Fibroblast of lung (primary cell): Measurements from ENCODE around the gene PTPRE.

Experiments used
- CTCF ChIP-seq, 2 donors: IDR thresholded peaks in 1 of 2; conservative IDR thresholded peaks in 1 of 2; 1 replicate in 1 of 2; 2 replicates in 1 of 2; pipeline ENCODE4 v1.5.1; 2011 to 2012; ENCODE audit warnings: low read length in 2 of 2, control low read depth in 1 of 2, inconsistent platforms in 1 of 2, low read depth in 1 of 2, mild to moderate bottlenecking in 1 of 2
- EZH2 ChIP-seq: IDR thresholded peaks from 2 replicates; pipeline ENCODE4 v1.5.1; 2012; ENCODE audit warnings: low read length, control low read depth, mild to moderate bottlenecking; ENCODE audit errors: missing control alignments

- TF ChIP-seq CTCF (conservative IDR thresholded peaks at IDR 0.05 in 1 of 2, IDR thresholded peaks at IDR 0.05 in 1 of 2; ENCODE audit: low read depth in 1 of 2, low read length in 2 of 2) (no peak), EZH2 (no peak)
These were observed 122.4 kb downstream of the PTPRE start for GRCh38 chr10:128029290-128029651.
